HEK293T (cell line): ENCODE results near the gene RCAN2.

ENCODE experiments used
- BHLHE40 ChIP-seq: fragments of 450-650 bp; IDR thresholded peaks from 2 replicates; pipeline ENCODE4 v1.6.1; 2016; ENCODE audit warnings: mild to moderate bottlenecking, moderate library complexity, borderline replicate concordance
- CTBP1 ChIP-seq: fragments of 450-650 bp; IDR thresholded peaks from 2 replicates; pipeline ENCODE4 v1.6.1; 2016; ENCODE audit warnings: borderline replicate concordance
- ELF4 ChIP-seq: fragments of 450-650 bp; IDR thresholded peaks from 2 replicates; pipeline ENCODE4 v1.6.1; 2017; ENCODE audit warnings: antibody characterized with exemption
- FOXA1 ChIP-seq: fragments of 450-650 bp; IDR thresholded peaks from 2 replicates; pipeline ENCODE4 v1.6.1; 2016; ENCODE audit warnings: mild to moderate bottlenecking
- FOXK2 ChIP-seq: fragments of 450-650 bp; IDR thresholded peaks from 2 replicates; pipeline ENCODE4 v1.6.1; 2016; ENCODE audit warnings: mild to moderate bottlenecking
- FOXM1 ChIP-seq: fragments of 450-650 bp; IDR thresholded peaks from 2 replicates; pipeline ENCODE4 v1.6.1; 2017; ENCODE audit warnings: mild to moderate bottlenecking, borderline replicate concordance
- HDGF ChIP-seq: fragments of 450-650 bp; IDR thresholded peaks from 2 replicates; pipeline ENCODE4 v1.6.1; 2017; ENCODE audit warnings: antibody characterized with exemption, borderline replicate concordance
- L3MBTL2 ChIP-seq: fragments of 450-650 bp; conservative IDR thresholded peaks from 2 replicates; pipeline ENCODE4 v1.6.1; 2016; ENCODE audit warnings: mild to moderate bottlenecking
- LEF1 ChIP-seq: fragments of 450-650 bp; IDR thresholded peaks from 2 replicates; pipeline ENCODE4 v1.6.1; 2017; ENCODE audit warnings: mild to moderate bottlenecking, borderline replicate concordance
- NFRKB ChIP-seq: fragments of 450-650 bp; IDR thresholded peaks from 2 replicates; pipeline ENCODE4 v1.6.1; 2016; ENCODE audit warnings: mild to moderate bottlenecking, moderate library complexity
- SP1 ChIP-seq: fragments of 450-650 bp; IDR thresholded peaks from 2 replicates; pipeline ENCODE4 v1.6.1; 2017
- TARDBP ChIP-seq: fragments of 450-650 bp; IDR thresholded peaks from 2 replicates; pipeline ENCODE4 v1.6.1; 2016
- ZNF384 ChIP-seq: fragments of 450-650 bp; IDR thresholded peaks from 2 replicates; pipeline ENCODE4 v1.6.1; 2016
- TF ChIP-seq, protein P1 (sequence below): fragments of 450-650 bp; IDR thresholded peaks from 2 replicates; pipeline ENCODE4 v1.6.1; 2016

DNA sequence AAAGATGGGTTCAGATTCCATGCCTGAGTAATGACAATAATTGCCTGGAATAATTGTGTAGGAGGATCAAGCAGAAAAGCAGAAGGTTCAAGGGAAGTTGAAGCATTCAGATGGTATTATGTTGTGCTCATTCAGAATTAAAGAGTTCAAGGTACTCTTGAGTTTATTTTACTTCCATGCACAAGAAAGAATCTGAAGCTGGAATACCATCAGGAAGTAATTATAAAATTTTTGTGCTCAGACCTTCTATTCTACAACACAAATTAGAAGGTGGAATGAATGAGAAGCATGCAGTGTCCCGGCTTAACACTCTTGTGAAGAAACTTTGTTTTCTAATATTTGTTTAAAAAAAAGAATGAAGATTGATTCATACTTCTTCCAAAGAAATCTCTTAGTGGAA is 181.1 kb downstream of the RCAN2 start:
- TF ChIP-seq SP1 (no peak), FOXK2 (no peak), TARDBP (no peak), ELF4 (no peak), BHLHE40 (no peak), ZNF384 (no peak), FOXM1 (no peak), FOXA1 (no peak), HDGF (no peak), L3MBTL2 (no peak), CTBP1 (no peak), LEF1 (no peak), NFRKB (no peak)
- TF ChIP-seq, protein P1, sequence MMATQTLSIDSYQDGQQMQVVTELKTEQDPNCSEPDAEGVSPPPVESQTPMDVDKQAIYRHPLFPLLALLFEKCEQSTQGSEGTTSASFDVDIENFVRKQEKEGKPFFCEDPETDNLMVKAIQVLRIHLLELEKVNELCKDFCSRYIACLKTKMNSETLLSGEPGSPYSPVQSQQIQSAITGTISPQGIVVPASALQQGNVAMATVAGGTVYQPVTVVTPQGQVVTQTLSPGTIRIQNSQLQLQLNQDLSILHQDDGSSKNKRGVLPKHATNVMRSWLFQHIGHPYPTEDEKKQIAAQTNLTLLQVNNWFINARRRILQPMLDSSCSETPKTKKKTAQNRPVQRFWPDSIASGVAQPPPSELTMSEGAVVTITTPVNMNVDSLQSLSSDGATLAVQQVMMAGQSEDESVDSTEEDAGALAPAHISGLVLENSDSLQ: no peak
